IMR-90 (cell line): Measurements from ENCODE around the gene ILK. TPM values are rescaled to one million over a fixed set of nuclear protein-coding genes. Genes with fewer than 3 reads are reported as not detected.

Experiments used
- ATAC-seq: fragments of 200-7000 bp; cut with Tn5 transposase; 2 replicates; pipeline ENCODE4 v1.9.1; 2020; ENCODE audit warnings: low read depth, mild to moderate bottlenecking, moderate library complexity
- BruUV-seq: library from RNA; stranded (reverse); fragments of 400-500 nt; replicated peaks from 2 replicates; lab custom pipeline; 2021; lab: Mats Ljungman, UMichigan
- CTCF ChIA-PET: fragments of 300-600 bp; formaldehyde crosslinking; extraction: SDS; loops from one replicate; lab custom pipeline; 2021; ENCODE audit warnings: antibody characterized with exemption; lab: Yijun Ruan, JAX
- POLR2A ChIA-PET: fragments of 300-600 bp; sonication (Branson Sonifier 250); formaldehyde crosslinking; loops from one replicate; lab custom pipeline; 2022; ENCODE audit warnings: antibody characterized with exemption; ENCODE audit not compliant: unreplicated experiment; lab: Charles Lee
- DNase-seq: peaks from one replicate; pipeline ENCODE4 v3.0.0; 2013
- H2AFZ ChIP-seq: replicated peaks from 2 replicates; pipeline ENCODE3; 2013; ENCODE audit warnings: low read length, mild to moderate bottlenecking; ENCODE audit not compliant: poor library complexity
- H2AK5ac ChIP-seq: 2 replicates; pipeline ENCODE4 v1.6.1; 2013; ENCODE audit warnings: low read depth, low read length, inconsistent platforms
- H2AK9ac ChIP-seq: replicated peaks from 2 replicates; pipeline ENCODE3; 2013; ENCODE audit warnings: mild to moderate bottlenecking, low read depth, low read length, moderate library complexity; ENCODE audit not compliant: poor library complexity
- H2BK120ac ChIP-seq: 2 replicates; pipeline ENCODE4 v1.6.1; 2013; ENCODE audit warnings: low read depth, low read length, inconsistent platforms
- H2BK15ac ChIP-seq: 3 replicates; pipeline ENCODE4 v1.6.1; 2013; ENCODE audit warnings: low read depth, low read length, inconsistent platforms
- H2BK20ac ChIP-seq: 2 replicates; pipeline ENCODE4 v1.6.1; 2013; ENCODE audit warnings: low read depth, mild to moderate bottlenecking, inconsistent platforms, low read length, moderate library complexity
- H2BK5ac ChIP-seq: 2 replicates; pipeline ENCODE4 v1.6.1; 2013; ENCODE audit warnings: mild to moderate bottlenecking, low read depth, low read length, inconsistent platforms; ENCODE audit not compliant: poor library complexity, severe bottlenecking
- H3K14ac ChIP-seq: replicated peaks from 2 replicates; pipeline ENCODE4 v1.6.1; 2013; ENCODE audit warnings: low read depth, low read length, inconsistent platforms
- H3K18ac ChIP-seq: 2 replicates; pipeline ENCODE4 v1.6.1; 2013; ENCODE audit warnings: low read depth, low read length, control low read depth
- H3K23ac ChIP-seq: 2 replicates; pipeline ENCODE4 v1.6.1; 2013; ENCODE audit warnings: low read depth, low read length, inconsistent platforms
- H3K27ac ChIP-seq: 2 replicates; pipeline ENCODE4 v1.5.1; 2013; ENCODE audit warnings: mild to moderate bottlenecking, control low read depth, low read length; ENCODE audit not compliant: insufficient read depth
- H3K27me3 ChIP-seq: 2 replicates; pipeline ENCODE4 v1.6.1; 2013; ENCODE audit warnings: low read length; ENCODE audit not compliant: control insufficient read depth, insufficient read depth
- H3K36me3 ChIP-seq: 2 replicates; pipeline ENCODE4 v1.6.1; 2013; ENCODE audit warnings: low read length, mixed read lengths; ENCODE audit not compliant: control insufficient read depth, insufficient read depth
- H3K4ac ChIP-seq: 2 replicates; pipeline ENCODE4 v1.6.1; 2013; ENCODE audit warnings: low read depth, low read length, inconsistent platforms
- H3K4me1 ChIP-seq: 2 replicates; pipeline ENCODE4 v1.6.1; 2013; ENCODE audit warnings: low read length, mixed read lengths; ENCODE audit not compliant: control insufficient read depth, insufficient read depth
- H3K4me2 ChIP-seq: 2 replicates; pipeline ENCODE4 v1.6.1; 2013; ENCODE audit warnings: low read depth, mild to moderate bottlenecking, control low read depth, low read length, moderate library complexity
- H3K4me3 ChIP-seq: 2 replicates; pipeline ENCODE4 v1.5.1; 2013; ENCODE audit warnings: low read depth, mild to moderate bottlenecking, control low read depth, low read length, moderate library complexity; ENCODE audit not compliant: insufficient read depth
- H3K56ac ChIP-seq: 2 replicates; pipeline ENCODE4 v1.6.1; 2013; ENCODE audit warnings: low read length, inconsistent platforms; ENCODE audit not compliant: insufficient read depth; ENCODE audit errors: extremely low read depth
- H3K79me1 ChIP-seq, 2 experiments: 2 replicates each; pipeline ENCODE4 v1.6.1; 2013; ENCODE audit warnings: low read length in 2 of 2, inconsistent platforms in 1 of 2, low read depth in 1 of 2
- H3K9ac ChIP-seq: 2 replicates; pipeline ENCODE4 v1.6.1; 2013; ENCODE audit warnings: low read depth, low read length, control low read depth
- H3K9me1 ChIP-seq: 2 replicates; pipeline ENCODE4 v1.6.1; 2013; ENCODE audit warnings: low read length, inconsistent platforms; ENCODE audit not compliant: insufficient read depth
- H3K9me3 ChIP-seq: 2 replicates; pipeline ENCODE4 v1.6.1; 2013; ENCODE audit warnings: low read length; ENCODE audit not compliant: control insufficient read depth, insufficient read depth
- H4K20me1 ChIP-seq: 2 replicates; pipeline ENCODE4 v1.6.1; 2013; ENCODE audit warnings: low read length, inconsistent platforms; ENCODE audit not compliant: insufficient read depth
- H4K5ac ChIP-seq: 2 replicates; pipeline ENCODE4 v1.6.1; 2013; ENCODE audit warnings: mild to moderate bottlenecking, low read depth, low read length, control low read depth
- H4K8ac ChIP-seq, 2 experiments: 2 replicates each; pipeline ENCODE4 v1.6.1; 2013; ENCODE audit warnings: low read depth in 2 of 2, low read length in 2 of 2, control low read depth in 1 of 2, inconsistent platforms in 1 of 2
- H4K91ac ChIP-seq: 2 replicates; pipeline ENCODE4 v1.6.1; 2013; ENCODE audit warnings: low read depth, low read length, inconsistent platforms; ENCODE audit not compliant: insufficient read depth
- BHLHE40 ChIP-seq: fragments of 150-350 bp; IDR thresholded peaks from 2 replicates; pipeline ENCODE4 v1.6.1; 2016; ENCODE audit warnings: mild to moderate bottlenecking, low read depth, low read length
- CEBPB ChIP-seq: IDR thresholded peaks from 2 replicates; pipeline ENCODE4 v1.6.1; 2012; ENCODE audit warnings: low read depth, low read length, improper control_type of control experiment
- CHD1 ChIP-seq: IDR thresholded peaks from 2 replicates; pipeline ENCODE4 v1.6.1; 2012; ENCODE audit warnings: low read depth, low read length, improper control_type of control experiment
- FOS ChIP-seq: fragments of 150-350 bp; IDR thresholded peaks from 2 replicates; pipeline ENCODE4 v1.6.1; 2016; ENCODE audit warnings: low read depth, low read length
- MAZ ChIP-seq: IDR thresholded peaks from 2 replicates; pipeline ENCODE4 v1.6.1; 2012; ENCODE audit warnings: low read depth, mild to moderate bottlenecking, low read length, improper control_type of control experiment, moderate library complexity, borderline replicate concordance
- MXI1 ChIP-seq: IDR thresholded peaks from 2 replicates; pipeline ENCODE4 v1.6.1; 2012; ENCODE audit warnings: low read depth, mild to moderate bottlenecking, low read length, moderate library complexity, borderline replicate concordance
- RAD21 ChIP-seq: IDR thresholded peaks from 2 replicates; pipeline ENCODE4 v1.6.1; 2012; ENCODE audit warnings: low read length, improper control_type of control experiment
- RFX5 ChIP-seq: IDR thresholded peaks from 2 replicates; pipeline ENCODE4 v1.8.0; 2012; ENCODE audit warnings: low read depth, mild to moderate bottlenecking, low read length, moderate library complexity
- SMC3 ChIP-seq: fragments of 150-350 bp; IDR thresholded peaks from 2 replicates; pipeline ENCODE4 v1.6.1; 2016; ENCODE audit warnings: low read depth, mild to moderate bottlenecking, antibody characterized with exemption, low read length, moderate library complexity
- USF2 ChIP-seq: fragments of 150-350 bp; IDR thresholded peaks from 2 replicates; pipeline ENCODE4 v1.6.1; 2017; ENCODE audit warnings: mild to moderate bottlenecking, antibody characterized with exemption, low read length, low read depth
- WGBS, 2 experiments: methylation state at CpG; one replicate each; pipeline versions ENCODE4 v1.1.5 to v1.1.7; 2013; ENCODE audit warnings: missing lambda C conversion rate in 2 of 2; ENCODE audit not compliant: insufficient read length in 1 of 2; ENCODE audit errors: extremely low coverage in 2 of 2; 5-methylcytosine and 5-hydroxymethylcytosine counted together
- dilution Hi-C: fragments of 300-500 bp; cut with HindIII; formaldehyde crosslinking; loops from one replicate; pipeline ENCODE4 v1.14.3; 2018; ENCODE audit warnings: low sequenced_read_pairs; ENCODE audit not compliant: unreplicated experiment
- in situ Hi-C: fragments of 300-500 bp; cut with MboI; formaldehyde crosslinking; loops from 3 replicates; pipeline ENCODE4 v1.14.3; 2019; ENCODE audit warnings: low sequenced_read_pairs, inconsistent platforms, mixed read lengths
- intact Hi-C: fragments of 100-400 bp; cut with micrococcal nuclease; formaldehyde crosslinking; loops from 2 replicates; pipeline ENCODE4 v1.10.0; 2022
- polyA plus RNA-seq, 3 experiments: library from polyadenylated mRNA; depleted of rRNA; stranded (reverse); fragments of >200 nt; gene quantifications; 2 replicates each; pipeline ENCODE4 v1.2.3, GENCODE V29; 2012; ENCODE audit warnings: low replicate concordance in 1 of 3
- total RNA-seq: library from RNA; depleted of rRNA; stranded (reverse); fragments of >200 nt; gene quantifications from 2 replicates; pipeline ENCODE4 v1.2.3, GENCODE V29; 2012

Gene ILK
- total and polyA plus RNA-seq, 2 of the 4 experiments (the other 2 are of a cell fraction) = 339 to 389 TPM

DNA sequence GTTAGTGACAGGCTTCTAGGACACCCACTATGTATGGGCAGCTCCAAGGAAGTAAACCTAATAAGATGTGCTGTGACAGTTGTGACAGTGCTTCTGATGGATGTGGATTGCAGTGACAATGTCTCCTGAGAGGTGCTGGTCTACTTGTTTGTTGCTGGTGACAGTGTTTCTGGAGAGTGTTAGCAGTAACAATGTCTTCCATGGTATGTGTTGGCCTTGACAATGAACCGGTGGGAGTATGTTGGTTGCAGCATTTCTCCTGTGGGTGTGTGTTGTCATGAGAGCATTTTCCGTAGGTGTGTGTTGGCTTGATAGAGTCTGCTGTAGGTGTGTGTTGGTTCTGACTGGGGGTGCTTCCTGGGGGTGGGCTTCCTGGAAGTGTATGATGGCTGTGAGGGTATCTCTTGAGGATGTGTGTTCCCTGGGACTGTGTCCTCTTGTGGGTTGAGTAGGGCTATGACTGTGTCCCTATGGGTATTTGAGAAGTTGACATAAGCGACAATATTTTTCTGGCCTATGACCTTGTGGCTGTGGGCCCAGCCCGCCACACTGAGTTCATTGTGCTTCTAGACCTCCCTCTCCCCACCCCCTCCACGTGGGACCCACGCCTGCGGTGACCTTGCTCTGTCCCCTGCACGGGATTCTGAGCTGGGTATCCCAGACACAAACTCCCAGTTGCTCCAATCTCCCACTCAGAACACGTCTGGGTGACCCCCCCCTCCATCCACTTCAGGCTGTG is 50.9 kb downstream of the ILK start:
- H3K4me3 ChIP-seq = peak overlapping the region; percentile 58
- H3K27me3 ChIP-seq = peaks cover 17% of the 10 kb centered on the region
- peak overlapping the region; percentile 1 to 78; a peak in 1 of 4 replicates for H4K8ac ChIP-seq
- DNase-seq = no peak
- no peak overlapping the region for H2BK5ac ChIP-seq
- no peak overlapping the region for H2BK20ac ChIP-seq
- no TSS peak for BruUV-seq
- no peak overlapping the region; the same call in 1 of the 2 replicates for H4K5ac ChIP-seq
- H3K23ac ChIP-seq = peak overlapping the region; percentile 77; the same call in 1 of the 2 replicates
- peak overlapping the region; percentile 97; the same call in 1 of the 2 replicates for H3K4me2 ChIP-seq
- H3K4ac ChIP-seq = peak overlapping the region; percentile 85
- ATAC-seq = no peak
- no peak overlapping the region for H3K27ac ChIP-seq
- dilution Hi-C loops = no loop called here
- H2BK15ac ChIP-seq = 0 out of 3 replicates have a peak overlapping the region, but pooled peaks have one; percentile 30
- H2AK9ac ChIP-seq = peak overlapping the region; percentile 84
- POLR2A ChIA-PET = no interaction called here
- no peak overlapping the region; the same call in 1 of the 2 replicates for H3K14ac ChIP-seq
- no peak overlapping the region for H3K56ac ChIP-seq
- no peak overlapping the region; the same call in 1 of the 2 replicates for H4K91ac ChIP-seq
- 0 out of 2 replicates have a peak, but pooled peaks cover 3% of the 10 kb centered on the region for H4K20me1 ChIP-seq
- peak overlapping the region; percentile 76; the same call in 1 of the 2 replicates for H3K9ac ChIP-seq
- H3K79me1 ChIP-seq = peaks cover 3 to 17% of the 10 kb centered on the region in 2 experiments; a peak in 2 of 4 replicates
- peak overlapping the region; percentile 86 for H2AFZ ChIP-seq
- CTCF ChIA-PET = no interaction called here
- no peak for TF ChIP-seq SMC3
- no peak for TF ChIP-seq BHLHE40
- TF ChIP-seq USF2 = no peak
- TF ChIP-seq MAZ = no peak
- no peak for TF ChIP-seq RAD21
- TF ChIP-seq FOS = no peak
- no peak for TF ChIP-seq CHD1
- no peak for TF ChIP-seq MXI1
- TF ChIP-seq RFX5 = no peak
- no peak for TF ChIP-seq CEBPB
- H3K9me1 ChIP-seq = peaks cover 19% of the 10 kb centered on the region
- peak overlapping the region; percentile 85; the same call in 1 of the 2 replicates for H2AK5ac ChIP-seq
- H3K36me3 ChIP-seq = no peaks in the 10 kb centered on the region
- in situ Hi-C loops = no loop called here
- peak overlapping the region; percentile 76; the same call in 1 of the 2 replicates for H2BK120ac ChIP-seq
- no peak overlapping the region; the same call in 1 of the 2 replicates for H3K18ac ChIP-seq
- no peaks in the 10 kb centered on the region for H3K9me3 ChIP-seq
- intact Hi-C loops = no loop called here
- H3K4me1 ChIP-seq = peaks cover 5% of the 10 kb centered on the region
- WGBS, 2 experiments = 31% methylated on average over 6 of the region's 9 CpGs; no CpG with 5 or more reads in 1 of the 2 experiments
